ENCODE measurements around the gene TAGAP.

The TAGAP gene, protein sequence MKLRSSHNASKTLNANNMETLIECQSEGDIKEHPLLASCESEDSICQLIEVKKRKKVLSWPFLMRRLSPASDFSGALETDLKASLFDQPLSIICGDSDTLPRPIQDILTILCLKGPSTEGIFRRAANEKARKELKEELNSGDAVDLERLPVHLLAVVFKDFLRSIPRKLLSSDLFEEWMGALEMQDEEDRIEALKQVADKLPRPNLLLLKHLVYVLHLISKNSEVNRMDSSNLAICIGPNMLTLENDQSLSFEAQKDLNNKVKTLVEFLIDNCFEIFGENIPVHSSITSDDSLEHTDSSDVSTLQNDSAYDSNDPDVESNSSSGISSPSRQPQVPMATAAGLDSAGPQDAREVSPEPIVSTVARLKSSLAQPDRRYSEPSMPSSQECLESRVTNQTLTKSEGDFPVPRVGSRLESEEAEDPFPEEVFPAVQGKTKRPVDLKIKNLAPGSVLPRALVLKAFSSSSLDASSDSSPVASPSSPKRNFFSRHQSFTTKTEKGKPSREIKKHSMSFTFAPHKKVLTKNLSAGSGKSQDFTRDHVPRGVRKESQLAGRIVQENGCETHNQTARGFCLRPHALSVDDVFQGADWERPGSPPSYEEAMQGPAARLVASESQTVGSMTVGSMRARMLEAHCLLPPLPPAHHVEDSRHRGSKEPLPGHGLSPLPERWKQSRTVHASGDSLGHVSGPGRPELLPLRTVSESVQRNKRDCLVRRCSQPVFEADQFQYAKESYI

GRCh38 chr6:159044899-159045727 is at the start of gene TAGAP:
Gene TAGAP (minus strand): TSS chr6:159044991. CDS start chr6:159044146, 845 bp downstream.
- DNase-seq (ENCODE audit: low spot score): peak; percentile 62

- no peak for DNase-seq (ENCODE audit: low spot score)
These were observed 49.0 kb upstream of the TAGAP start for GRCh38 chr6:159093609-159094443.

DNA sequence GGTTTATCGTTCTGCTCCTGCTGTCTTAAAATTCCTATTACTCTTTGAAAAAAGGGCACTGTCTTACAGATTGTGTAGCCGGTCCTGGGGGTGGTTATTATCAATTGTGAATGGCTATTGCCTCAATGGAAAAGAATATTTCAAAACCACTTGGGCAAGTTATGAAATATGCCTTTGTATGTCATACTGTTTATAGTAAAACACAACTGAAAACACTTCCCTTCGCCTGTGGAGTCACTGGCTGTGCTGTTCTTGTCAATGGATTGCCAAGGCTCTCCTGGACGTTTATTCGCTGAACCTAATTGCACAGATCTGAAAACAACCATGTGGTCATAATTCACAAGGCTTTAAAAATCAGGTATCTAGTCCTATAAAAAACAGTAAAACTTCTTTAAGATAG is 47.8 kb upstream of the TAGAP start:
- DNase-seq (ENCODE audit: low spot score): no peak

- DNase-seq (ENCODE audit: low spot score): no peak
These were observed 46.0 kb upstream of the TAGAP start for GRCh38 chr6:159090530-159091480.

- DNase-seq (ENCODE audit: low spot score): no peak
These were observed 45.1 kb upstream of the TAGAP start for GRCh38 chr6:159089909-159090308.

DNA sequence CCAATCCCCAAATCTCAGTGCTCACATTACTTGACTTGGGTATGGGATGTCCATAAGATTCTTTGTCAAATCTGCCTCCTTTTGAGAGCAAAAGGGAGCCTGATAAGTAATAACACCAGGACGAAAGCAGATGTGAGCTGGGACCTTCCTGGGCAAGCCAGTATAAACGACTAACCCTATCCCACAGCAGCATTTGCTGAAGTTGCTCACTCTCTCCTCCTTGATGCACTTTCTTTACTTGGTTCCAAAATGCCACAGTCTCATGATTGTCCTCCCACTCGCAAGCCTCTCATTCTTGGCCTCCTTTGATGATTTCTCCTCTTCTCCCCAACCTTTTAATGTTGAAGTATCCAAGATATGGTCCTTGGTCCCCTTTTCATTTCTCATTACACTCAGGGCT is 44.7 kb upstream of the TAGAP start:
- no peak for DNase-seq (ENCODE audit: low spot score)

GRCh38 chr6:159086033-159086618 is 41.3 kb upstream of the TAGAP start:
- no peak for DNase-seq (ENCODE audit: low spot score)

DNA sequence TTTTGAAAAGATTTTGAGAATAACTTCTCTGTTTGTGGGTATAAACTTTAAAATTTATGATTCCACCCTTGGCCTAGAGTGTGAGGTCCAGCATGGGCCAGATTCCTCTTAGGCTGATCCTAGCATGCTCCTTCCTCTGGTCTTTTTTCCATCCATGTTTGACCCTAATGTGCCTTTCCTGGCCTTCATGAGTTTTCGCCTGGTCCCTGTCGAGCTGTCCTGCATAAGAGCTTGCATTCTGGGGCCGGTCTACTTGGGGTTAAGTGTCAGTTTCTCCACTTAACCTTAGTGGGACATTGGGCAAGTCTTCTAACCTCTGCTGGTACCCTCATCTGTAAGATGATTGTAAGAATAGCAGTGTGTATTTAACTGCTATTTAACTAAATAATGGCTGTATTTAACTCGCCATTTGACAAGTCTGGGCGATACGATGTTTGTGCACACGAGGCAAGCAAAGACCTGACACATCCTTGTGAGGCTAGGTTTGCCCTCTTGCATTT is 40.7 kb upstream of the TAGAP start:
- DNase-seq (ENCODE audit: low spot score): no peak

DNA sequence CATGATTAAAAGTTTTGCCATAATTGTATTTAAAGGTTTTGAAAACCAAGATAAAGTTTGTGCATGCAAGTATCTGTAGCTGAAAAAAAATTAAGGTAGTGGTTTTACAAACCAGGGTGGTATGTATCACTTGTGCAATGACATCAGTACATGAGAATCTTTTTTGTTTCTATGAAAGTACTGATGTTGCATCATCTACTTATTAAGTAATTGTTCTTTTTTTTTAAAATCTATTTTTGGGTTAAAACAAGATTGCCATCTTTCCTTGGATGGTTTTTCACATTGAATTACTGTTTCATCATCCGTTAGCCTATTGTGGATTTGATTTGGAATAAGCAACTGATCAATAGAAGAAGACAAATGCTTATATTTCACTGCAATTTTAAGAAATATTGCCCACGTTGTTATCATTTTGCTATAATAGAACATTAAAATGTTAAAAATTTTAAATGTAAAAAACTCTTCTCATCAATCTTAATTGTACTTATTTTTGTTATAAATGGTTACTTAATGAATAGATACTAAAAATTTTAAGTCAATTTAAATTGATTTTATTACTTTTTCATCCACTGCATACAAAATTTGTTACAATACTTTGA is 39.8 kb upstream of the TAGAP start:
- DNase-seq (ENCODE audit: low spot score): no peak

- DNase-seq (ENCODE audit: low spot score): no peak
These were observed 38.4 kb upstream of the TAGAP start for GRCh38 chr6:159083146-159083545.

GRCh38 chr6:159082039-159082815 is 37.4 kb upstream of the TAGAP start:
- no peak for DNase-seq (ENCODE audit: low spot score)

DNA sequence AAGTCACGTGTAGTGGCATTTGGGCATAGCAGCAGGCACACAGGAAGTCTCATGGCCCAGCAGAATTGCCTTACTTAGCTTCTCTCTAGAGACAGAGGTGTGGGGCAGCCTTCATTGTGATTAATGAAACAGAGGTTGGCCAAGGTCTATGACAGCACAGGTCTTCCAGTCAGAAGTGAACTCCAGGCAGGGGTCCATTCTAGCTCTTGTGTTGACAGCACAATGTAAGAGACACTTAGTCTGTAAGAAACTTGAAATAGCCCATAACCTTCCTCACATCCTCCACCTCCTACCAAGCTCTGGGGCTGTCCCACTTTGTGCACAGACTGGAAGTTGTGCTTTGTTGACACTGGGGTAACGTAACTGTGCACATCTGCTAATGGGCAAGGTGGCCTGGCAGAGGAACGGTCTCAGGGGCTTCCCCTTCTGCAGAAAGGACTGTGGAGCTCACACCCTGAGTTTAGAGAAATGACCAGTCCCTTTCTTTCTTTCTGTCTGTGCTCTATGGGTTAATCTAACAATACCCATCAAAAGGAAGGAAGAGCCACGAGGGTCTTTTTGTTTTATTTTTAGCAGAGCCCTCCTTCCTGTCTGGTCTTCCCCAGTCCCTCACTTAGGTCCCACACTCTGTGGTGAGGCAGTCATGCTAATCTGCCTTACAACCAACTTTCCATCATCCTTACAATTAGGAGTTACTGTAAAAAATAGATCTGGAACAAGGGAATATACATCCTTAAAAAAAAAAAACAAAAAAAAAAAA is 35.6 kb upstream of the TAGAP start:
- DNase-seq (ENCODE audit: low spot score): no peak

DNA sequence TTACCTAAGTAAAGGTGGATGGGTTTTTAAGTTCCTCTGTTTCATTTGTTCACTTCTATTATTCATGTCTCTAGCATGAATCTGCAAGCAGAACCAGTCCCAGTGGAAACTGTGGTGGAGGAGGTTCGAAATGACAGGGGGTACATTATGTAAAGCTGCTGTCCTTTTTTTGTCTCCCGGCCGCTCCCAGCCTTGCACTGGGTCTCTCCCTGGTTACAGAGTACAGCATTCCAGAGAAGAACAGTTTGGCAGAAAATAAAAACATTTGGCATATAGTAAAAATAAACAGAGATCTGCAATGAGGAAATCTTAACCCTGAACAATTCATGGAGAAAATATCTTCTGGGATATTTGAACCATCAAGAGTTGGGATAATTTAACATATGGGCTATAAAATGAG is 34.6 kb upstream of the TAGAP start:
- DNase-seq (ENCODE audit: low spot score): no peak

GRCh38 chr6:159077123-159077522 is 32.3 kb upstream of the TAGAP start:
- DNase-seq (ENCODE audit: low spot score): no peak

DNA sequence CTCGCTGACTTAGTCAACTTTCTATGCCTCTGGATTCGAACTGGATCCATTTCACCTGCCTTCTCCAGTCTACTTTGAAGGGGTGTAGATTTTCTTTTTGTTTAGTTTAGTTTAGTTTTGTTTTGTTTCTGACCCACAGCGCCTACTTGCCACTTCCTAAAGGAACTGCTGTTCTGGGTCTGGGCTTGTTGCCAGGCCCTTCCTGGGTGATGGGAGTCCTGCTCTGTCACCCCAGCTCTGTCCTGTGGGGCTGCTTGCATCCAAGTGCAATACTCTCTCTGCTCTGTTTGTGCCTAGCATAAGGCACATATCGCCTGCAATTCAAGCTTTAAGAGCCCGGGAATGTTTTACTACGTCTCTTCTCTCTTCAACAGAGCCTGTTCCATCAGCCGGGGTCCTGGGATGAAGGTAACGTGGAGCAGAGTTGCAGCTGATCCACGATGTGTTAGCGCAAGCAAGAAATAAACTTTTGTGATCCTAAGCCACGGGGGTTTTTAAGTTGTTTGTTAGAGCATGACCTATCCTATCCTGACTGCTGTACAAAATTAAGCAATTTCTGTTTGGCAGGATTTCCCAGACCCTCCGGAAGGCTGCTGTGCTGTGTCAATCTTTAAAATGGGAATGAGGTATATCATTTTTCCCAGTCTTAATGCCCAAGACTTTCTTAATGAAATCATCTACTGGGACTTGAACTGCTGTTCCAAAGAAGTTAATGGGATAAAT is 30.9 kb upstream of the TAGAP start:
- DNase-seq (ENCODE audit: low spot score): peak; percentile 59

GRCh38 chr6:159074876-159075275 is 30.1 kb upstream of the TAGAP start:
- no peak for DNase-seq (ENCODE audit: low spot score)

GRCh38 chr6:159074120-159074684 is 29.4 kb upstream of the TAGAP start:
- peak; percentile 77 for DNase-seq (ENCODE audit: low spot score)
